AG08395 (cell line): ENCODE data around the gene ISG20.

Experiments
- DNase-seq: peaks from one replicate; pipeline ENCODE4 v3.0.0; 2012; ENCODE audit warnings: mixed read lengths, low spot score

The ISG20 gene

GRCh38 chr15:88638626-88639372 is at the start of gene ISG20:
TSS of gene ISG20 (plus strand) at chr15:88639016. CDS start at chr15:88639367, 351 bp downstream.
- peak; percentile 97 for DNase-seq

GRCh38 chr15:88590759-88591158 is 48.1 kb upstream of the ISG20 start:
- DNase-seq = no peak

GRCh38 chr15:88591384-88591783 is 47.4 kb upstream of the ISG20 start:
- no peak for DNase-seq

- no peak for DNase-seq
Observed at GRCh38 chr15:88603885-88604284, 34.9 kb upstream of the ISG20 start.

- DNase-seq = no peak
Observed at GRCh38 chr15:88604381-88605188, 34.2 kb upstream of the ISG20 start.

- DNase-seq = peak; percentile 50
Observed at GRCh38 chr15:88605189-88606069, 33.4 kb upstream of the ISG20 start.

GRCh38 chr15:88606070-88606794 is 32.6 kb upstream of the ISG20 start:
- DNase-seq = no peak

GRCh38 chr15:88607951-88608350 is 30.9 kb upstream of the ISG20 start:
- DNase-seq = no peak

GRCh38 chr15:88608607-88609181 is 30.1 kb upstream of the ISG20 start:
- no peak for DNase-seq

GRCh38 chr15:88609344-88610090 is 29.3 kb upstream of the ISG20 start:
- no peak for DNase-seq

GRCh38 chr15:88610701-88611231 is 28.1 kb upstream of the ISG20 start:
- DNase-seq = no peak

GRCh38 chr15:88612186-88612796 is 26.5 kb upstream of the ISG20 start:
- DNase-seq = no peak

GRCh38 chr15:88613074-88613944 is 25.5 kb upstream of the ISG20 start:
- no peak for DNase-seq

- DNase-seq = no peak
Observed at GRCh38 chr15:88615303-88616107, 23.3 kb upstream of the ISG20 start.

- DNase-seq = no peak
Observed at GRCh38 chr15:88616240-88616639, 22.6 kb upstream of the ISG20 start.

- no peak for DNase-seq
Observed at GRCh38 chr15:88617031-88617722, 21.6 kb upstream of the ISG20 start.

GRCh38 chr15:88617790-88618189 is 21.0 kb upstream of the ISG20 start:
- DNase-seq = no peak
